Measurements from ENCODE around the gene CHST8.

The CHST8 gene

GRCh38 chr19:33675501-33676124 is 53.9 kb downstream of the CHST8 start:
- DNase-seq, result no peak

- no peak for DNase-seq
These were observed 55.4 kb downstream of the CHST8 start for GRCh38 chr19:33676999-33677665.

- DNase-seq, result no peak
These were observed 56.1 kb downstream of the CHST8 start for GRCh38 chr19:33677745-33678426.

- DNase-seq, result no peak
These were observed 57.2 kb downstream of the CHST8 start for GRCh38 chr19:33678796-33679585.

- DNase-seq, result no peak
These were observed 57.9 kb downstream of the CHST8 start for GRCh38 chr19:33679696-33680095.

- no peak for DNase-seq
These were observed 59.4 kb downstream of the CHST8 start for GRCh38 chr19:33681081-33681680.

- no peak for DNase-seq
These were observed 62.3 kb downstream of the CHST8 start for GRCh38 chr19:33683881-33684537.

GRCh38 chr19:33684538-33685232 is 62.9 kb downstream of the CHST8 start:
- DNase-seq, result no peak

GRCh38 chr19:33685541-33685940 is 63.8 kb downstream of the CHST8 start:
- no peak for DNase-seq

- no peak for DNase-seq
These were observed 64.5 kb downstream of the CHST8 start for GRCh38 chr19:33686262-33686661.

- DNase-seq, result no peak
These were observed 65.1 kb downstream of the CHST8 start for GRCh38 chr19:33686687-33687480.

GRCh38 chr19:33687481-33688170 is 65.9 kb downstream of the CHST8 start:
- no peak for DNase-seq

GRCh38 chr19:33688171-33688992 is 66.6 kb downstream of the CHST8 start:
- DNase-seq, result no peak

- DNase-seq, result no peak
These were observed 67.5 kb downstream of the CHST8 start for GRCh38 chr19:33689138-33689746.

GRCh38 chr19:33689868-33690267 is 68.1 kb downstream of the CHST8 start:
- no peak for DNase-seq

GRCh38 chr19:33690378-33691029 is 68.8 kb downstream of the CHST8 start:
- DNase-seq, result no peak

- no peak for DNase-seq
These were observed 69.3 kb downstream of the CHST8 start for GRCh38 chr19:33691030-33691427.

- no peak for DNase-seq
These were observed 70.0 kb downstream of the CHST8 start for GRCh38 chr19:33691736-33692135.
